ENCODE results near the gene AGBL1. TPM values are rescaled to one million over a fixed set of nuclear protein-coding genes. Genes with fewer than 3 reads are reported as not detected.

AGBL1 gene
- total and polyA plus RNA-seq, 9 donors: under 0.01 to 0.02 TPM; not detected in 7

GRCh38 chr15:86355801-86356200 lies 276.1 kb downstream of the AGBL1 start:
- Histone ChIP-seq H3K27ac (no peak overlapping the region), H3K4me1 (ENCODE audit: insufficient read depth) (no peaks in the 10 kb centered on the region), H3K9me3 (no peaks in the 10 kb centered on the region), H3K27me3 (no peaks in the 10 kb centered on the region), H3K36me3 (no peaks in the 10 kb centered on the region), H3K4me3 (no peak overlapping the region)
- TF ChIP-seq POLR2A (IDR thresholded peaks at IDR 0.05) (no peak), EP300 (IDR thresholded peaks at IDR 0.05) (no peak), CTCF (IDR thresholded peaks at IDR 0.05) (no peak)
- intact Hi-C loops (cut with DNase I): no loop called here
- DNase-seq: no peak
- WGBS, 3 donors: 15 to 26% (median 24%) methylated on average over 1 of the region's 1 CpG

GRCh38 chr15:86362555-86362954 lies 282.9 kb downstream of the AGBL1 start:
- intact Hi-C loops (cut with DNase I): no loop called here

GRCh38 chr15:86373147-86373546 lies 293.5 kb downstream of the AGBL1 start:
- Histone ChIP-seq H3K36me3 (no peaks in the 10 kb centered on the region), H3K9me3 (no peaks in the 10 kb centered on the region), H3K27ac (no peak overlapping the region), H3K4me1 (ENCODE audit: insufficient read depth) (no peaks in the 10 kb centered on the region), H3K4me3 (no peak overlapping the region), H3K27me3 (no peaks in the 10 kb centered on the region)
- intact Hi-C loops (cut with DNase I): no loop called here
- DNase-seq: no peak
- TF ChIP-seq POLR2A (IDR thresholded peaks at IDR 0.05): no peak
- no peak for TF ChIP-seq EP300 (IDR thresholded peaks at IDR 0.05)
- TF ChIP-seq CTCF (IDR thresholded peaks at IDR 0.05): no peak
- WGBS, 3 donors: 6 to 19% (median 16%) methylated on average over 1 of the region's 1 CpG

More at GRCh38 chr15:86362555-86362954, 282.9 kb downstream of the AGBL1 start:
- no peak for DNase-seq
- H3K4me3 ChIP-seq: no peak overlapping the region
- TF ChIP-seq POLR2A (IDR thresholded peaks at IDR 0.05) (no peak), EP300 (IDR thresholded peaks at IDR 0.05) (no peak), CTCF (IDR thresholded peaks at IDR 0.05) (no peak)
- no peak overlapping the region for H3K27ac ChIP-seq
- no peaks in the 10 kb centered on the region for H3K27me3 ChIP-seq
- H3K4me1 ChIP-seq (ENCODE audit: insufficient read depth): no peaks in the 10 kb centered on the region
- H3K9me3 ChIP-seq: no peaks in the 10 kb centered on the region
- H3K36me3 ChIP-seq: no peaks in the 10 kb centered on the region

GRCh38 chr15:86375733-86376280 lies 296.1 kb downstream of the AGBL1 start:
- WGBS, 3 donors: 60 to 76% (median 69%) methylated on average over 1 of the region's 1 CpG

More at GRCh38 chr15:86375733-86376280, 296.1 kb downstream of the AGBL1 start:
- no peaks in the 10 kb centered on the region for H3K9me3 ChIP-seq
- TF ChIP-seq POLR2A (IDR thresholded peaks at IDR 0.05) (no peak), EP300 (IDR thresholded peaks at IDR 0.05) (no peak), CTCF (IDR thresholded peaks at IDR 0.05) (no peak)
- H3K4me3 ChIP-seq: no peak overlapping the region
- H3K36me3 ChIP-seq: no peaks in the 10 kb centered on the region
- no peaks in the 10 kb centered on the region for H3K27me3 ChIP-seq
- intact Hi-C loops (cut with DNase I): no loop called here
- DNase-seq: no peak
- H3K4me1 ChIP-seq (ENCODE audit: insufficient read depth): no peaks in the 10 kb centered on the region
- no peak overlapping the region for H3K27ac ChIP-seq
